OCI-LY7 (cell line): ENCODE results near the gene HPCAL4. TPM values are rescaled to one million over a fixed set of nuclear protein-coding genes. Genes with fewer than 3 reads are reported as not detected.

Source experiments
- BruUV-seq: library from RNA; stranded (reverse); fragments of 400-500 nt; replicated peaks from 2 replicates; lab custom pipeline; 2021; lab: Mats Ljungman, UMichigan
- CTCF ChIA-PET: fragments of 300-600 bp; sonication (Branson Sonifier 250); formaldehyde crosslinking; loops from one replicate; lab custom pipeline; 2022; ENCODE audit warnings: antibody characterized with exemption; ENCODE audit not compliant: unreplicated experiment; lab: Charles Lee
- POLR2A ChIA-PET: fragments of 300-600 bp; sonication (Branson Sonifier 250); formaldehyde crosslinking; loops from one replicate; lab custom pipeline; 2022; ENCODE audit warnings: antibody characterized with exemption; lab: Charles Lee
- DNase-seq: peaks from one replicate; pipeline ENCODE4 v3.0.0-alpha.2; 2015; ENCODE audit warnings: low spot score
- H2AFZ ChIP-seq: fragments of 200-600 bp; sonication (generic), shearing (Covaris generic); 2 replicates; pipeline ENCODE4 v1.6.1; 2014; ENCODE audit warnings: mild to moderate bottlenecking, antibody characterized with exemption, low read length, moderate library complexity
- H3K27ac ChIP-seq: fragments of 200-600 bp; sonication (generic); 2 replicates; pipeline ENCODE4 v1.5.1; 2014; ENCODE audit warnings: mixed run types, low read depth, mild to moderate bottlenecking, moderate library complexity, low read length, inconsistent platforms; ENCODE audit not compliant: poor library complexity, severe bottlenecking
- H3K36me3 ChIP-seq: fragments of 200-600 bp; sonication (generic); 2 replicates; pipeline ENCODE4 v1.6.1; 2014; ENCODE audit warnings: mild to moderate bottlenecking, antibody characterized with exemption, low read length, moderate library complexity, mixed read lengths; ENCODE audit not compliant: insufficient read depth
- H3K4me1 ChIP-seq: fragments of 200-600 bp; sonication (generic); 2 replicates; pipeline ENCODE4 v1.5.1; 2014; ENCODE audit warnings: mild to moderate bottlenecking, low read length; ENCODE audit not compliant: insufficient read depth, poor library complexity, severe bottlenecking
- H3K4me2 ChIP-seq: fragments of 200-600 bp; sonication (generic); 2 replicates; pipeline ENCODE4 v1.6.1; 2014; ENCODE audit warnings: mild to moderate bottlenecking, low read length
- H3K4me3 ChIP-seq: fragments of 200-600 bp; sonication (generic); 2 replicates; pipeline ENCODE4 v1.5.1; 2014; ENCODE audit warnings: mild to moderate bottlenecking, low read depth, low read length; ENCODE audit not compliant: poor library complexity, severe bottlenecking
- H3K79me2 ChIP-seq: fragments of 200-600 bp; sonication (generic); 2 replicates; pipeline ENCODE4 v1.6.1; 2016; ENCODE audit warnings: low read depth, mild to moderate bottlenecking, low read length, moderate library complexity, mixed read lengths; ENCODE audit not compliant: insufficient read depth
- H3K9me2 ChIP-seq: fragments of 200-600 bp; sonication (generic); 2 replicates; pipeline ENCODE4 v1.6.1; 2016; ENCODE audit warnings: mild to moderate bottlenecking, low read length, mixed read lengths; ENCODE audit not compliant: insufficient read depth
- H3K9me3 ChIP-seq: fragments of 200-600 bp; sonication (generic); 2 replicates; pipeline ENCODE4 v1.6.1; 2014; ENCODE audit warnings: mild to moderate bottlenecking, mixed run types, low read length, mixed read lengths
- H4K20me1 ChIP-seq: fragments of 200-600 bp; sonication (generic); 2 replicates; pipeline ENCODE4 v1.6.1; 2014; ENCODE audit warnings: mild to moderate bottlenecking, antibody characterized with exemption, low read length, moderate library complexity, mixed read lengths; ENCODE audit not compliant: insufficient read depth
- CTCF ChIP-seq: fragments of 200-600 bp; sonication (generic); conservative IDR thresholded peaks from 2 replicates; pipeline ENCODE4 v1.5.1; 2014; ENCODE audit warnings: mild to moderate bottlenecking, antibody characterized with exemption, low read length, moderate library complexity, mixed read lengths
- EZH2phosphoT487 ChIP-seq: fragments of 200-600 bp; sonication (generic); IDR thresholded peaks from 2 replicates; pipeline ENCODE4 v1.6.1; 2018; ENCODE audit warnings: low read depth, borderline replicate concordance, mild to moderate bottlenecking, mixed run types, antibody characterized with exemption, low read length, moderate library complexity, mixed read lengths
- intact Hi-C: fragments of 100-400 bp; cut with micrococcal nuclease; formaldehyde crosslinking; loops from one replicate; pipeline ENCODE4 v1.10.0; 2022; ENCODE audit not compliant: unreplicated experiment
- total RNA-seq, 2 experiments: library from RNA; depleted of rRNA in 1 of 2; stranded (reverse); fragments of >200 nt in 1 of 2; shearing (Covaris generic) in 1 of 2; gene quantifications; 2 replicates each; pipeline ENCODE4 v1.2.3, GENCODE V29; 2014 to 2022

HPCAL4 gene
- total RNA-seq, 2 experiments from 2014 or later, result not detected

GRCh38 chr1:39638965-39639304 is 52.3 kb downstream of the HPCAL4 start:
- no peaks in the 10 kb centered on the region for H3K36me3 ChIP-seq
- no peaks in the 10 kb centered on the region for H3K9me3 ChIP-seq
- no peak overlapping the region for H3K4me3 ChIP-seq
- TF ChIP-seq CTCF, result no peak
- H3K4me2 ChIP-seq, result no peak overlapping the region; the same call in 1 of the 2 replicates
- BruUV-seq, result no TSS peak
- H3K27ac ChIP-seq, result no peak overlapping the region
- H3K79me2 ChIP-seq, result no peaks in the 10 kb centered on the region
- H3K4me1 ChIP-seq, result no peaks in the 10 kb centered on the region
- intact Hi-C loops, result no loop called here
- H4K20me1 ChIP-seq, result no peaks in the 10 kb centered on the region
- no peaks in the 10 kb centered on the region for H3K9me2 ChIP-seq
- DNase-seq, result no peak
- ChIA-PET POLR2A (interaction anchor here (0.6 kb wide), 1 partner anchor 33 kb away, joined by 3 read pairs; no protein-coding TSS in a partner anchor), CTCF (no interaction called here)
- no peak overlapping the region for H2AFZ ChIP-seq

DNA sequence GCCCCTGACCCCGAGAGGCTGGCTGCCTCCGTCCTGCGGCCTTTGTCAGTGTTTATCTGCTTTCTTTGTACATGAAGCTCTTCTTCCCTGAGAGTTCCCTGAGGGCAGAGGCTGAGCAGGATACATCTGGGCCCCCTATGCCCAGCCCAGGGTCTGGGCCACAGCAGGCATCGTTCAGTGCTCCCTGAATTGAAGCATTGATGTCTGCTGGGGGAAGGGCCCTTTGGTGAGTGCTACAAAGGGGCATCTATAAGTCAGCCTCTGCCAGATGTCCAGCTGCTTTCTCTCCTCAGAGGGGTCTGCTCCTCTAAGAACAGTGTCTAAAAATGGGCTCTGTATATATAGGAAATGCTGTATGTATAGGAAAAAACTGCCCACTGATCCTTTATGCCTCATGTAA is 53.9 kb downstream of the HPCAL4 start:
- ChIA-PET CTCF (no interaction called here), POLR2A (interaction anchor here (0.5 kb wide), 1 partner anchor 30 kb away, joined by 3 read pairs; no protein-coding TSS in a partner anchor)
- intact Hi-C loops, result no loop called here
- Histone ChIP-seq H3K27ac (no peak overlapping the region), H4K20me1 (no peaks in the 10 kb centered on the region), H3K9me2 (no peaks in the 10 kb centered on the region), H3K9me3 (no peaks in the 10 kb centered on the region), H3K36me3 (no peaks in the 10 kb centered on the region), H2AFZ (no peak overlapping the region), H3K4me3 (no peak overlapping the region), H3K79me2 (no peaks in the 10 kb centered on the region), H3K4me1 (no peaks in the 10 kb centered on the region), H3K4me2 (no peak overlapping the region)
- no peak for DNase-seq
- TF ChIP-seq CTCF (no peak), EZH2phosphoT487 (no peak)
- BruUV-seq, result no TSS peak

- BruUV-seq, result no TSS peak
- intact Hi-C loops, result no loop called here
- no peaks in the 10 kb centered on the region for H4K20me1 ChIP-seq
- no peak for TF ChIP-seq CTCF
- no peak for TF ChIP-seq EZH2phosphoT487
- H3K79me2 ChIP-seq, result no peaks in the 10 kb centered on the region
- H3K36me3 ChIP-seq, result no peaks in the 10 kb centered on the region
- no peaks in the 10 kb centered on the region for H3K4me1 ChIP-seq
- no peak for DNase-seq
- POLR2A ChIA-PET, result no interaction called here
- H3K4me2 ChIP-seq, result no peak overlapping the region
- H3K4me3 ChIP-seq, result no peak overlapping the region
- CTCF ChIA-PET, result no interaction called here
- no peaks in the 10 kb centered on the region for H3K9me2 ChIP-seq
- no peak overlapping the region for H2AFZ ChIP-seq
- no peaks in the 10 kb centered on the region for H3K9me3 ChIP-seq
- no peak overlapping the region for H3K27ac ChIP-seq
Measured at GRCh38 chr1:39635871-39636210, 55.4 kb downstream of the HPCAL4 start.
